EH (cell line): ENCODE results near the gene VAMP3.

Experiments used
- DNase-seq: peaks from one replicate; pipeline ENCODE4 v3.0.0-alpha.2; 2015; ENCODE audit warnings: low read depth

VAMP3 gene

GRCh38 chr1:7770997-7771822 lies at the start of gene VAMP3:
TSS of gene VAMP3 (plus strand) at chr1:7771296. CDS start at chr1:7771384, 88 bp downstream.
- DNase-seq, result peak; percentile 82

- DNase-seq, result no peak
Observed at GRCh38 chr1:7721940-7722669, 49.0 kb upstream of the VAMP3 start.

GRCh38 chr1:7722670-7723012 lies 48.5 kb upstream of the VAMP3 start:
- no peak for DNase-seq

- no peak for DNase-seq
Observed at GRCh38 chr1:7726623-7727022, 44.5 kb upstream of the VAMP3 start.

- no peak for DNase-seq
Observed at GRCh38 chr1:7727809-7728471, 43.2 kb upstream of the VAMP3 start.

- no peak for DNase-seq
Observed at GRCh38 chr1:7729761-7730160, 41.3 kb upstream of the VAMP3 start.

- DNase-seq, result no peak
Observed at GRCh38 chr1:7732331-7732730, 38.8 kb upstream of the VAMP3 start.

- no peak for DNase-seq
Observed at GRCh38 chr1:7733276-7733675, 37.8 kb upstream of the VAMP3 start.

- DNase-seq, result no peak
Observed at GRCh38 chr1:7738044-7738443, 33.1 kb upstream of the VAMP3 start.

GRCh38 chr1:7743346-7743745 lies 27.8 kb upstream of the VAMP3 start:
- DNase-seq, result no peak

GRCh38 chr1:7744882-7745281 lies 26.2 kb upstream of the VAMP3 start:
- DNase-seq, result no peak

- no peak for DNase-seq
Observed at GRCh38 chr1:7745783-7746182, 25.3 kb upstream of the VAMP3 start.

- DNase-seq, result no peak
Observed at GRCh38 chr1:7747605-7748004, 23.5 kb upstream of the VAMP3 start.

GRCh38 chr1:7749126-7749525 lies 22.0 kb upstream of the VAMP3 start:
- no peak for DNase-seq

GRCh38 chr1:7751174-7751573 lies 19.9 kb upstream of the VAMP3 start:
- no peak for DNase-seq

- peak; percentile 74 for DNase-seq
Observed at GRCh38 chr1:7752512-7753417, 18.3 kb upstream of the VAMP3 start.

GRCh38 chr1:7753641-7754040 lies 17.5 kb upstream of the VAMP3 start:
- no peak for DNase-seq

- DNase-seq, result no peak
Observed at GRCh38 chr1:7754234-7754633, 16.9 kb upstream of the VAMP3 start.

- peak; percentile 17 for DNase-seq
Observed at GRCh38 chr1:7755448-7755847, 15.6 kb upstream of the VAMP3 start.

- DNase-seq, result peak; percentile 11
Observed at GRCh38 chr1:7760245-7760644, 10.9 kb upstream of the VAMP3 start.

- no peak for DNase-seq
Observed at GRCh38 chr1:7761103-7761502, 10.0 kb upstream of the VAMP3 start.

GRCh38 chr1:7767176-7767575 lies 3.9 kb upstream of the VAMP3 start:
- no peak for DNase-seq
